ENCODE data around the gene ZNF14. TPM values are rescaled to one million over a fixed set of nuclear protein-coding genes. Genes with fewer than 3 reads are reported as not detected.
A peak's percentile ranks its signal among the peaks of the same experiment; 100 is the strongest.

The ZNF14 gene
- total and polyA plus RNA-seq, 2 of the 4 experiments (the other 2 are of a cell fraction), result 1.2 to 5.4 TPM

DNA sequence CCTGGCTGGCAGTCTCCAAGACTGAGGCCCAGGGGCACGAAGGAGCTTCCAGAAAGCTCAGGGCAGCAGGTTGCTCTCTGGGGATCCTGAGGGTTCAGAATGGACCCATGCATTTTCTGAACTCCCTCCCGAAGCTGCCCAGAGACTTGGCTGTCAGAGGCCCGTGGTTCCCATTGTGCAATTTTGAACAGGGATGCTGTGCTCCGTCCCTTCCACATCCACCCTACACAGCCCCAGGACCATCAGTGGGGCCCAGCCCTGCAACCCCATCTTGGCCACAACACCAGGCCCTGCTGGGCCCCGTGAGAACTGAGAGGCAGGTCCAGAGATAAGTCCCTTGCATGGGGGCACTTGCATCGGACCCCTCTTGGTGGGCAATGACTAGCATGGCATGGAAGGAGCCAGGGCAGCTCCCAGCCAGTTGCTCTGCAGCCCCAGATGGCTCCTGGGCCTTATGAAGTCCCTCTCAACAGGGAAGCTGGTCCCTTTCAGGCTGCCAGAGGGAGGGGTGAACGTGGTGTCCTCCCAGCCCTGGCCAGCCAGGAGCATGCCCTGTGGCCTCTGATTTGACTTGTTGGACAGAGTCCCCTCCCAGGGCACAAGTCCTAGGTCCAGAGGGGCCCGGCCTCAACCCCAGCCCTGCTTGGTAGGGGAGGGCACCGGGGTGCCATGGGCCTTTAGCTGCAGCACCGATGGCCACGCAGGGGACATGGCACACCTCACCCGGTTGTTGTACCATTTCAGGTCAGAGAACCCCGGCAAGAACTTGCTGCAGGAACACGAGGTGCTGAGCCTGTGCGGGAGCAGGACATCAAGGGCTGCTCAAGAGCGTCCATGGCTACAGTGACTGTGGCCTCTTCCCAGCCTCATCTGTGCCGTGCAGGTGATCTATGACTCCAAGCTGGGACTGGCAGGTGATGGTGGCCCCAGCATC lies 17.3 kb upstream of the ZNF14 start:
- ATAC-seq (ENCODE audit: low read depth) (no peak), DNase-seq (no peak)
- intact Hi-C loops (cut with micrococcal nuclease) (no loop called here), in situ Hi-C loops (cut with MboI; ENCODE audit: low sequenced_read_pairs) (no loop called here), dilution Hi-C loops (cut with HindIII; ENCODE audit: low sequenced_read_pairs, unreplicated experiment) (no loop called here)
- Histone ChIP-seq H3K14ac (replicated peaks; ENCODE audit: low read depth, low read length) (no peak overlapping the region), H3K18ac (ENCODE audit: low read depth, low read length) (no peak overlapping the region), H3K9ac (ENCODE audit: low read depth, low read length) (no peak overlapping the region), H3K56ac (ENCODE audit: extremely low read depth, insufficient read depth, low read length) (no peak overlapping the region), H3K23ac (ENCODE audit: low read depth, low read length) (no peak overlapping the region), H3K9me3 (ENCODE audit: control insufficient read depth, insufficient read depth, low read length) (peaks cover 53% of the 10 kb centered on the region), H2AK5ac (ENCODE audit: low read depth, low read length) (no peak overlapping the region), H2AFZ (replicated peaks; ENCODE audit: low read length, poor library complexity) (peak overlapping the region; percentile 51), H3K9me1 (ENCODE audit: insufficient read depth, low read length) (no peaks in the 10 kb centered on the region), H4K8ac (ENCODE audit: low read depth in 2 of 2, low read length in 2 of 2) (no peak overlapping the region), H2AK9ac (replicated peaks; ENCODE audit: low read depth, low read length, poor library complexity) (peak overlapping the region; percentile 65), H3K27me3 (ENCODE audit: control insufficient read depth, insufficient read depth, low read length) (no peaks in the 10 kb centered on the region), H4K5ac (ENCODE audit: low read depth, low read length) (no peak overlapping the region), H3K4me1 (ENCODE audit: control insufficient read depth, insufficient read depth, low read length) (no peaks in the 10 kb centered on the region), H3K4me2 (ENCODE audit: low read depth, low read length) (no peak overlapping the region), H2BK20ac (ENCODE audit: low read depth, low read length) (no peak overlapping the region), H2BK5ac (ENCODE audit: low read depth, low read length, poor library complexity, severe bottlenecking) (no peak overlapping the region), H2BK15ac (ENCODE audit: low read depth, low read length) (no peak overlapping the region), H3K79me1 (ENCODE audit: low read depth in 1 of 2, low read length in 2 of 2) (no peaks in the 10 kb centered on the region), H4K20me1 (ENCODE audit: insufficient read depth, low read length) (no peaks in the 10 kb centered on the region), H3K4ac (ENCODE audit: low read depth, low read length) (no peak overlapping the region), H4K91ac (ENCODE audit: insufficient read depth, low read depth, low read length) (no peak overlapping the region), H3K4me3 (ENCODE audit: insufficient read depth, low read depth, low read length) (no peak overlapping the region), H3K36me3 (ENCODE audit: control insufficient read depth, insufficient read depth, low read length) (no peaks in the 10 kb centered on the region), H2BK120ac (ENCODE audit: low read depth, low read length) (no peak overlapping the region), H3K27ac (ENCODE audit: insufficient read depth, low read length) (no peak overlapping the region)
- ChIA-PET CTCF (no interaction called here), POLR2A (ENCODE audit: unreplicated experiment) (no interaction called here)
- TF ChIP-seq FOS (IDR thresholded peaks at IDR 0.05; ENCODE audit: low read depth, low read length) (no peak), MAZ (IDR thresholded peaks at IDR 0.05; ENCODE audit: borderline replicate concordance, low read depth, low read length) (no peak), BHLHE40 (IDR thresholded peaks at IDR 0.05; ENCODE audit: low read depth, low read length) (no peak), USF2 (IDR thresholded peaks at IDR 0.05; ENCODE audit: low read depth, low read length) (no peak), RCOR1 (IDR thresholded peaks at IDR 0.05; ENCODE audit: insufficient replicate concordance, low read length) (no peak), NFE2L2 (IDR thresholded peaks at IDR 0.05; ENCODE audit: low read depth, low read length) (no peak), CHD1 (IDR thresholded peaks at IDR 0.05; ENCODE audit: low read depth, low read length) (no peak), MAFK (IDR thresholded peaks at IDR 0.05; ENCODE audit: low read depth, low read length) (no peak), SMC3 (IDR thresholded peaks at IDR 0.05; ENCODE audit: low read depth, low read length) (no peak), MXI1 (IDR thresholded peaks at IDR 0.05; ENCODE audit: borderline replicate concordance, low read depth, low read length) (no peak), RAD21 (IDR thresholded peaks at IDR 0.05; ENCODE audit: low read length) (no peak), CEBPB (IDR thresholded peaks at IDR 0.05; ENCODE audit: low read depth, low read length) (no peak)
- TF ChIP-seq, protein P1, sequence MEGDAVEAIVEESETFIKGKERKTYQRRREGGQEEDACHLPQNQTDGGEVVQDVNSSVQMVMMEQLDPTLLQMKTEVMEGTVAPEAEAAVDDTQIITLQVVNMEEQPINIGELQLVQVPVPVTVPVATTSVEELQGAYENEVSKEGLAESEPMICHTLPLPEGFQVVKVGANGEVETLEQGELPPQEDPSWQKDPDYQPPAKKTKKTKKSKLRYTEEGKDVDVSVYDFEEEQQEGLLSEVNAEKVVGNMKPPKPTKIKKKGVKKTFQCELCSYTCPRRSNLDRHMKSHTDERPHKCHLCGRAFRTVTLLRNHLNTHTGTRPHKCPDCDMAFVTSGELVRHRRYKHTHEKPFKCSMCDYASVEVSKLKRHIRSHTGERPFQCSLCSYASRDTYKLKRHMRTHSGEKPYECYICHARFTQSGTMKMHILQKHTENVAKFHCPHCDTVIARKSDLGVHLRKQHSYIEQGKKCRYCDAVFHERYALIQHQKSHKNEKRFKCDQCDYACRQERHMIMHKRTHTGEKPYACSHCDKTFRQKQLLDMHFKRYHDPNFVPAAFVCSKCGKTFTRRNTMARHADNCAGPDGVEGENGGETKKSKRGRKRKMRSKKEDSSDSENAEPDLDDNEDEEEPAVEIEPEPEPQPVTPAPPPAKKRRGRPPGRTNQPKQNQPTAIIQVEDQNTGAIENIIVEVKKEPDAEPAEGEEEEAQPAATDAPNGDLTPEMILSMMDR (conservative IDR thresholded peaks at IDR 0.05; ENCODE audit: low read depth, low read length), result no peak
- no TSS peak for BruUV-seq (replicated peaks)
- 68% methylated on average over 11 of the region's 17 CpGs; no CpG with 5 or more reads in 1 of the 2 experiments for WGBS, 2 experiments (ENCODE audit: extremely low coverage in 2 of 2, insufficient read length in 1 of 2)
